Mesendoderm (in vitro differentiated cells): ENCODE measurements around the gene RAPGEF5.

ENCODE experiments used
- DNase-seq: peaks from one replicate; pipeline ENCODE4 v3.0.0; 2013
- H2AK5ac ChIP-seq: 2 replicates; pipeline ENCODE4 v1.6.1; 2013; ENCODE audit warnings: low read length, inconsistent platforms
- H2BK120ac ChIP-seq: 2 replicates; pipeline ENCODE4 v1.6.1; 2013; ENCODE audit warnings: low read depth, mild to moderate bottlenecking, low read length, moderate library complexity, mixed read lengths
- H2BK15ac ChIP-seq: replicated peaks from 2 replicates; pipeline ENCODE4 v1.6.1; 2013; ENCODE audit warnings: low read depth, mild to moderate bottlenecking, moderate library complexity
- H2BK5ac ChIP-seq: 2 replicates; pipeline ENCODE4 v1.6.1; 2013; ENCODE audit warnings: low read length, inconsistent platforms
- H3K18ac ChIP-seq: 2 replicates; pipeline ENCODE4 v1.6.1; 2013; ENCODE audit warnings: mild to moderate bottlenecking, low read length, mixed read lengths
- H3K23ac ChIP-seq: one replicate; pipeline ENCODE4 v1.6.1; 2013; ENCODE audit warnings: low read length
- H3K27ac ChIP-seq: 2 replicates; pipeline ENCODE4 v1.5.1; 2013; ENCODE audit warnings: low read depth, mild to moderate bottlenecking, inconsistent platforms, low read length, moderate library complexity
- H3K27me3 ChIP-seq: 2 replicates; pipeline ENCODE4 v1.6.1; 2013; ENCODE audit warnings: low read length, control low read depth, mild to moderate bottlenecking, inconsistent platforms; ENCODE audit not compliant: insufficient read depth, poor library complexity
- H3K36me3 ChIP-seq: 2 replicates; pipeline ENCODE4 v1.6.1; 2013; ENCODE audit warnings: low read length, inconsistent platforms; ENCODE audit not compliant: control insufficient read depth, insufficient read depth
- H3K4ac ChIP-seq: one replicate; pipeline ENCODE4 v1.6.1; 2013; ENCODE audit warnings: low read depth, mild to moderate bottlenecking, low read length, moderate library complexity
- H3K4me1 ChIP-seq: 2 replicates; pipeline ENCODE4 v1.6.1; 2013; ENCODE audit warnings: low read depth, low read length, inconsistent platforms; ENCODE audit not compliant: control insufficient read depth
- H3K4me2 ChIP-seq: 2 replicates; pipeline ENCODE4 v1.6.1; 2013; ENCODE audit warnings: low read length
- H3K4me3 ChIP-seq: 2 replicates; pipeline ENCODE4 v1.5.1; 2013; ENCODE audit warnings: mild to moderate bottlenecking, low read length
- H3K56ac ChIP-seq: one replicate; pipeline ENCODE4 v1.6.1; 2013; ENCODE audit warnings: low read length
- H3K79me1 ChIP-seq: 2 replicates; pipeline ENCODE4 v1.6.1; 2013; ENCODE audit warnings: low read length, inconsistent platforms
- H3K79me2 ChIP-seq: 2 replicates; pipeline ENCODE4 v1.6.1; 2013; ENCODE audit warnings: mild to moderate bottlenecking, low read length; ENCODE audit not compliant: control insufficient read depth, insufficient read depth
- H3K9ac ChIP-seq: 2 replicates; pipeline ENCODE4 v1.6.1; 2013; ENCODE audit warnings: low read length, inconsistent platforms
- H4K5ac ChIP-seq: one replicate; pipeline ENCODE4 v1.6.1; 2013; ENCODE audit warnings: low read length
- H4K8ac ChIP-seq: one replicate; pipeline ENCODE4 v1.6.1; 2013; ENCODE audit warnings: low read depth, mild to moderate bottlenecking, control low read depth, low read length, moderate library complexity
- WGBS: extraction: QIAGEN DNeasy Blood & Tissue Kit; methylation state at CpG from one replicate; pipeline ENCODE4 v1.1.7; 2013; ENCODE audit warnings: low lambda C conversion rate, missing lambda C conversion rate; ENCODE audit not compliant: insufficient coverage; ENCODE audit errors: extremely low coverage; 5-methylcytosine and 5-hydroxymethylcytosine counted together

The RAPGEF5 gene

GRCh38 chr7:22262538-22262937 lies 94.4 kb downstream of the RAPGEF5 start:
- Histone ChIP-seq H3K4me1 (no peaks in the 10 kb centered on the region), H3K79me1 (no peaks in the 10 kb centered on the region), H3K4me3 (no peak overlapping the region), H3K79me2 (no peaks in the 10 kb centered on the region), H3K9ac (no peak overlapping the region), H3K4ac (no peak overlapping the region), H3K23ac (no peak overlapping the region), H3K4me2 (no peak overlapping the region), H3K56ac (no peak overlapping the region), H3K18ac (no peak overlapping the region), H2AK5ac (no peak overlapping the region), H2BK120ac (no peak overlapping the region), H2BK5ac (no peak overlapping the region), H4K8ac (no peak overlapping the region), H3K27ac (no peak overlapping the region), H2BK15ac (no peak overlapping the region), H4K5ac (no peak overlapping the region), H3K27me3 (no peaks in the 10 kb centered on the region), H3K36me3 (no peaks in the 10 kb centered on the region)
- WGBS: no CpG with 5 or more reads among the region's 4 CpGs
- DNase-seq: no peak

GRCh38 chr7:22256541-22257096 lies 100.3 kb downstream of the RAPGEF5 start:
- Histone ChIP-seq H4K8ac (no peak overlapping the region), H3K4me3 (no peak overlapping the region), H2AK5ac (no peak overlapping the region), H3K4me2 (no peak overlapping the region), H3K27ac (no peak overlapping the region), H2BK5ac (no peak overlapping the region), H3K56ac (no peak overlapping the region), H3K4me1 (no peaks in the 10 kb centered on the region), H3K4ac (no peak overlapping the region), H3K27me3 (no peaks in the 10 kb centered on the region), H3K18ac (no peak overlapping the region), H2BK120ac (no peak overlapping the region), H3K9ac (no peak overlapping the region), H3K23ac (no peak overlapping the region), H2BK15ac (no peak overlapping the region), H3K79me2 (no peaks in the 10 kb centered on the region), H4K5ac (no peak overlapping the region), H3K36me3 (no peaks in the 10 kb centered on the region), H3K79me1 (no peaks in the 10 kb centered on the region)
- WGBS: no CpG with 5 or more reads among the region's 2 CpGs
- DNase-seq: no peak

GRCh38 chr7:22255834-22256233 lies 101.1 kb downstream of the RAPGEF5 start:
- H3K18ac ChIP-seq: no peak overlapping the region
- no peak overlapping the region for H4K5ac ChIP-seq
- no peak overlapping the region for H2BK5ac ChIP-seq
- no peaks in the 10 kb centered on the region for H3K79me1 ChIP-seq
- no peak overlapping the region for H3K56ac ChIP-seq
- no peak overlapping the region for H2AK5ac ChIP-seq
- no peak overlapping the region for H3K23ac ChIP-seq
- DNase-seq: peak; percentile 52
- no peak overlapping the region for H3K4me2 ChIP-seq
- H3K27ac ChIP-seq: no peak overlapping the region
- H2BK120ac ChIP-seq: no peak overlapping the region
- no peaks in the 10 kb centered on the region for H3K27me3 ChIP-seq
- peaks cover 4% of the 10 kb centered on the region for H3K4me1 ChIP-seq
- H3K9ac ChIP-seq: no peak overlapping the region
- no peaks in the 10 kb centered on the region for H3K36me3 ChIP-seq
- no peak overlapping the region for H4K8ac ChIP-seq
- no peak overlapping the region for H2BK15ac ChIP-seq
- H3K4ac ChIP-seq: no peak overlapping the region
- H3K79me2 ChIP-seq: no peaks in the 10 kb centered on the region
- no CpG with 5 or more reads among the region's 1 CpG for WGBS
- H3K4me3 ChIP-seq: no peak overlapping the region

GRCh38 chr7:22255342-22255741 lies 101.6 kb downstream of the RAPGEF5 start:
- Histone ChIP-seq H3K9ac (no peak overlapping the region), H3K4ac (no peak overlapping the region), H3K27me3 (no peaks in the 10 kb centered on the region), H3K18ac (no peak overlapping the region), H3K4me1 (peaks cover 4% of the 10 kb centered on the region), H4K8ac (no peak overlapping the region), H4K5ac (no peak overlapping the region), H3K36me3 (no peaks in the 10 kb centered on the region), H3K79me1 (no peaks in the 10 kb centered on the region), H2BK5ac (no peak overlapping the region), H3K27ac (no peak overlapping the region), H3K4me2 (no peak overlapping the region), H3K56ac (no peak overlapping the region), H2AK5ac (no peak overlapping the region), H2BK120ac (no peak overlapping the region), H3K23ac (no peak overlapping the region), H2BK15ac (no peak overlapping the region), H3K4me3 (no peak overlapping the region), H3K79me2 (no peaks in the 10 kb centered on the region)
- DNase-seq: no peak
- WGBS: no CpG with 5 or more reads among the region's 1 CpG

GRCh38 chr7:22252936-22253536 lies 103.9 kb downstream of the RAPGEF5 start:
- peaks cover 4% of the 10 kb centered on the region for H3K4me1 ChIP-seq
- no peaks in the 10 kb centered on the region for H3K27me3 ChIP-seq
- H2AK5ac ChIP-seq: no peak overlapping the region
- H3K18ac ChIP-seq: no peak overlapping the region
- H2BK5ac ChIP-seq: no peak overlapping the region
- no peak overlapping the region for H3K4me3 ChIP-seq
- no peak overlapping the region for H3K4me2 ChIP-seq
- no peak overlapping the region for H3K4ac ChIP-seq
- H3K56ac ChIP-seq: no peak overlapping the region
- no peak overlapping the region for H3K23ac ChIP-seq
- H3K36me3 ChIP-seq: no peaks in the 10 kb centered on the region
- H3K27ac ChIP-seq: no peak overlapping the region
- no peaks in the 10 kb centered on the region for H3K79me1 ChIP-seq
- DNase-seq: no peak
- H3K9ac ChIP-seq: no peak overlapping the region
- no peaks in the 10 kb centered on the region for H3K79me2 ChIP-seq
- WGBS: no CpG with 5 or more reads among the region's 7 CpGs
- no peak overlapping the region for H2BK15ac ChIP-seq
- H4K8ac ChIP-seq: no peak overlapping the region
- H2BK120ac ChIP-seq: no peak overlapping the region
- H4K5ac ChIP-seq: no peak overlapping the region

GRCh38 chr7:22252016-22252415 lies 104.9 kb downstream of the RAPGEF5 start:
- Histone ChIP-seq H3K9ac (no peak overlapping the region), H3K27ac (no peak overlapping the region), H3K79me2 (no peaks in the 10 kb centered on the region), H2BK15ac (no peak overlapping the region), H3K27me3 (no peaks in the 10 kb centered on the region), H3K18ac (no peak overlapping the region), H3K36me3 (no peaks in the 10 kb centered on the region), H3K56ac (no peak overlapping the region), H2BK5ac (no peak overlapping the region), H3K4ac (no peak overlapping the region), H3K4me1 (peaks cover 4% of the 10 kb centered on the region), H3K23ac (no peak overlapping the region), H3K4me2 (no peak overlapping the region), H4K8ac (no peak overlapping the region), H2BK120ac (no peak overlapping the region), H4K5ac (no peak overlapping the region), H2AK5ac (no peak overlapping the region), H3K4me3 (no peak overlapping the region), H3K79me1 (no peaks in the 10 kb centered on the region)
- no CpG with 5 or more reads among the region's 2 CpGs for WGBS
- DNase-seq: no peak
